OCI-LY3 (cell line): ENCODE data around the gene OGFR.

Experiments
- CTCF ChIP-seq: fragments of 200-600, 300-600 bp; sonication (generic); IDR thresholded peaks from 2 replicates; pipeline ENCODE4 v1.5.1; 2014; ENCODE audit warnings: antibody characterized with exemption, low read length, low read depth
- EZH2phosphoT487 ChIP-seq: fragments of 200-600 bp; shearing (Covaris generic); IDR thresholded peaks from 2 replicates; pipeline ENCODE4 v1.6.1; 2018; ENCODE audit warnings: antibody characterized with exemption, mixed run types, low read depth

GRCh38 chr20:62762801-62763368, 41.8 kb upstream of the OGFR start:
- TF ChIP-seq CTCF (no peak), EZH2phosphoT487 (no peak)
